Subcutaneous abdominal adipose tissue (tissue), 5 donors: ENCODE results near the gene ERCC3.
"Not testable (repeated sequence)": the region's sequence is repeated elsewhere in the genome, so short reads cannot be mapped to it uniquely, and the experiment has no call there.

Source experiments
- H3K27ac ChIP-seq: one replicate; pipeline ENCODE4 v1.7.0; 2013; ENCODE audit warnings: low read depth, mild to moderate bottlenecking, inconsistent platforms, low read length, moderate library complexity
- H3K27me3 ChIP-seq, 5 donors: one replicate each; pipeline ENCODE4 v1.7.0; 2013; ENCODE audit warnings: low read length in 5 of 5, inconsistent platforms in 1 of 5; ENCODE audit not compliant: control insufficient read depth in 5 of 5, insufficient read depth in 4 of 5
- H3K36me3 ChIP-seq, 5 donors: one replicate each; pipeline ENCODE4 v1.7.0; 2013; ENCODE audit warnings: low read length in 5 of 5; ENCODE audit not compliant: control insufficient read depth in 5 of 5, insufficient read depth in 5 of 5
- H3K4me1 ChIP-seq, 5 donors: one replicate each; pipeline ENCODE4 v1.7.0; 2013; ENCODE audit warnings: low read length in 5 of 5, mild to moderate bottlenecking in 3 of 5, moderate library complexity in 1 of 5; ENCODE audit not compliant: control insufficient read depth in 5 of 5, insufficient read depth in 5 of 5
- H3K4me3 ChIP-seq, 5 donors: one replicate each; pipeline ENCODE4 v1.7.0; 2013; ENCODE audit warnings: low read length in 5 of 5, low read depth in 1 of 5
- H3K9ac ChIP-seq, 5 donors: one replicate each; pipeline ENCODE4 v1.7.0; 2013; ENCODE audit warnings: low read length in 5 of 5, mild to moderate bottlenecking in 4 of 5, moderate library complexity in 3 of 5
- H3K9me3 ChIP-seq, 5 donors: one replicate each; pipeline ENCODE4 v1.7.0; 2013; ENCODE audit warnings: low read length in 5 of 5; ENCODE audit not compliant: control insufficient read depth in 5 of 5
- donor health status: healthy.
- donor health status: healthy.
- donor health status: healthy.
- donor health status: healthy.
- donor health status: healthy.

The ERCC3 gene

GRCh38 chr2:127220102-127220767, 73.7 kb downstream of the ERCC3 start, which contains the start of gene CYP27C1:
Gene CYP27C1, minus strand, starts transcription at chr2:127220299. Its CDS starts 29 bp downstream, at chr2:127220270.
- Histone ChIP-seq H3K9me3 (peaks cover 0 to 12% (median 0%) of the 10 kb centered on the region in 5 donors), H3K27me3 (peaks cover 8 to 31% (median 20%) of the 10 kb centered on the region in 5 donors), H3K27ac (no peak within 1 kb of the TSS), H3K36me3 (no peaks in the 10 kb centered on the region), H3K4me3 (peak within 1 kb of the TSS; percentile 48 to 71 (median 65)), H3K9ac (peak within 1 kb of the TSS in 3 of 5 donors; percentile 24 to 52 (median 48)), H3K4me1 (peaks cover 1 to 23% (median 22%) of the 10 kb centered on the region in 5 donors)

- Histone ChIP-seq H3K36me3 (no peaks in the 10 kb centered on the region), H3K9me3 (peaks cover 0 to 12% (median 0%) of the 10 kb centered on the region in 5 donors), H3K27me3 (peaks cover 8 to 31% (median 20%) of the 10 kb centered on the region in 5 donors), H3K4me3 (peak overlapping the region in 4 of 5 donors; percentile 50 to 71 (median 65)), H3K9ac (peak overlapping the region in 4 of 5 donors; percentile 24 to 52 (median 46)), H3K27ac (no peak overlapping the region), H3K4me1 (peaks cover 1 to 23% (median 22%) of the 10 kb centered on the region in 5 donors)
Measured at GRCh38 chr2:127219171-127220070, 74.5 kb downstream of the ERCC3 start.

GRCh38 chr2:127218812-127219170, 75.2 kb downstream of the ERCC3 start:
- peak overlapping the region in 4 of 5 donors; percentile 24 to 52 (median 46) for H3K9ac ChIP-seq
- H3K27ac ChIP-seq = no peak overlapping the region
- H3K4me1 ChIP-seq = peaks cover 1 to 23% (median 22%) of the 10 kb centered on the region in 5 donors
- peaks cover 0 to 12% (median 0%) of the 10 kb centered on the region in 5 donors for H3K9me3 ChIP-seq
- peak overlapping the region in 4 of 5 donors; percentile 50 to 71 (median 65) for H3K4me3 ChIP-seq
- H3K36me3 ChIP-seq = no peaks in the 10 kb centered on the region
- peaks cover 8 to 31% (median 20%) of the 10 kb centered on the region in 5 donors for H3K27me3 ChIP-seq

GRCh38 chr2:127217470-127218325, 76.2 kb downstream of the ERCC3 start:
- Histone ChIP-seq H3K9me3 (peaks cover 0 to 12% (median 0%) of the 10 kb centered on the region in 5 donors), H3K36me3 (no peaks in the 10 kb centered on the region), H3K9ac (no peak overlapping the region), H3K4me3 (no peak overlapping the region), H3K27ac (no peak overlapping the region), H3K4me1 (peaks cover 1 to 23% (median 22%) of the 10 kb centered on the region in 5 donors), H3K27me3 (peaks cover 8 to 31% (median 20%) of the 10 kb centered on the region in 5 donors)

GRCh38 chr2:127216593-127216992, 77.4 kb downstream of the ERCC3 start:
- H3K27ac ChIP-seq = no peak overlapping the region
- peaks cover 0 to 12% (median 0%) of the 10 kb centered on the region in 5 donors for H3K9me3 ChIP-seq
- H3K4me3 ChIP-seq = no peak overlapping the region
- peaks cover 1 to 23% (median 22%) of the 10 kb centered on the region in 5 donors for H3K4me1 ChIP-seq
- H3K27me3 ChIP-seq = peaks cover 8 to 31% (median 20%) of the 10 kb centered on the region in 5 donors
- no peaks in the 10 kb centered on the region for H3K36me3 ChIP-seq
- H3K9ac ChIP-seq = no peak overlapping the region

GRCh38 chr2:127216095-127216494, 77.8 kb downstream of the ERCC3 start:
- peaks cover 0 to 12% (median 0%) of the 10 kb centered on the region in 5 donors for H3K9me3 ChIP-seq
- H3K36me3 ChIP-seq = no peaks in the 10 kb centered on the region
- H3K9ac ChIP-seq = no peak overlapping the region
- H3K27me3 ChIP-seq = peaks cover 8 to 28% (median 20%) of the 10 kb centered on the region in 5 donors
- H3K27ac ChIP-seq = no peak overlapping the region
- H3K4me1 ChIP-seq = peaks cover 1 to 23% (median 22%) of the 10 kb centered on the region in 5 donors
- no peak overlapping the region for H3K4me3 ChIP-seq

- H3K4me3 ChIP-seq, H3K9ac ChIP-seq, H3K27ac ChIP-seq, H3K4me1 ChIP-seq, H3K36me3 ChIP-seq: not testable (repeated sequence)
- Histone ChIP-seq H3K27me3 (peaks cover 7 to 16% (median 14%) of the 10 kb centered on the region in 5 donors), H3K9me3 (peaks cover 0 to 12% (median 0%) of the 10 kb centered on the region in 5 donors)
Measured at GRCh38 chr2:127214201-127214600, 79.7 kb downstream of the ERCC3 start.

GRCh38 chr2:127208313-127208712, 85.6 kb downstream of the ERCC3 start:
- Histone ChIP-seq H3K4me3 (no peak overlapping the region), H3K9me3 (no peaks in the 10 kb centered on the region), H3K27ac (no peak overlapping the region), H3K4me1 (no peaks in the 10 kb centered on the region), H3K36me3 (no peaks in the 10 kb centered on the region), H3K27me3 (no peaks in the 10 kb centered on the region), H3K9ac (no peak overlapping the region)
